ENCODE results near the gene GPR157. TPM values are rescaled to one million over a fixed set of nuclear protein-coding genes. Genes with fewer than 3 reads are reported as not detected.

GPR157 gene
- total RNA-seq, 4 donors from 2014 or later: 6.4 to 14.3 (median 9.8) TPM

GRCh38 chr1:9112961-9113880, 15.7 kb downstream of the GPR157 start:
- H3K9me3 ChIP-seq: no peaks in the 10 kb centered on the region
- no peak overlapping the region for H3K4me3 ChIP-seq
- no peaks in the 10 kb centered on the region for H3K27me3 ChIP-seq
- peak; percentile 26 for DNase-seq
- TF ChIP-seq POLR2A (IDR thresholded peaks at IDR 0.05): no peak
- TF ChIP-seq CTCF (IDR thresholded peaks at IDR 0.05): no peak
- TF ChIP-seq EP300 (IDR thresholded peaks at IDR 0.05; ENCODE audit: low read depth): no peak
- no peak for TF ChIP-seq POLR2AphosphoS5 (IDR thresholded peaks at IDR 0.05)
- 71% methylated on average over 13 of the region's 13 CpGs; no CpG with 5 or more reads in 1 of the 2 donors for WGBS, 2 donors (ENCODE audit: low coverage in 1 of 2)
- H3K4me1 ChIP-seq: peaks cover 0 to 14% (median 4%) of the 10 kb centered on the region in 4 donors
- peak overlapping the region in 2 of 4 donors; percentile 22 to 57 for H3K27ac ChIP-seq
- H3K36me3 ChIP-seq: no peaks in the 10 kb centered on the region
- intact Hi-C loops (cut with DNase I; ENCODE audit: low total_unique reads) (loop anchor here (5.0 kb wide), 1 partner anchor 84 kb away; no protein-coding TSS in a partner anchor), in situ Hi-C loops (cut with MboI; ENCODE audit: low pct_ligation_motif_present in 1 of 4, low pct_unique_long_range_greater_than_20kb in 1 of 4, low sequenced_read_pairs in 3 of 4) (loop anchor here in 2 of 4 donors (5.0 to 25.0 kb wide), 3 partner anchors 79 to 374 kb away; no protein-coding TSS in a partner anchor)

GRCh38 chr1:9111957-9112356, 16.9 kb downstream of the GPR157 start:
- Histone ChIP-seq H3K36me3 (no peaks in the 10 kb centered on the region), H3K27ac (no peak overlapping the region), H3K9me3 (no peaks in the 10 kb centered on the region), H3K4me3 (no peak overlapping the region), H3K27me3 (no peaks in the 10 kb centered on the region), H3K4me1 (peaks cover 0 to 14% (median 4%) of the 10 kb centered on the region in 4 donors)
- peak; percentile 25 for DNase-seq
- intact Hi-C loops (cut with DNase I; ENCODE audit: low total_unique reads): loop anchor here (5.0 kb wide), 1 partner anchor 85 kb away; no protein-coding TSS in a partner anchor
- in situ Hi-C loops (cut with MboI; ENCODE audit: low pct_ligation_motif_present in 1 of 4, low pct_unique_long_range_greater_than_20kb in 1 of 4, low sequenced_read_pairs in 3 of 4): loop anchor here in 2 of 4 donors (5.0 to 25.0 kb wide), 3 partner anchors 80 to 375 kb away; no protein-coding TSS in a partner anchor
- WGBS, 2 donors (ENCODE audit: low coverage in 1 of 2): 84% methylated on average over 9 of the region's 9 CpGs; no CpG with 5 or more reads in 1 of the 2 donors
- TF ChIP-seq CTCF (IDR thresholded peaks at IDR 0.05): no peak
- TF ChIP-seq POLR2A (IDR thresholded peaks at IDR 0.05): no peak
- no peak for TF ChIP-seq EP300 (IDR thresholded peaks at IDR 0.05; ENCODE audit: low read depth)
- TF ChIP-seq POLR2AphosphoS5 (IDR thresholded peaks at IDR 0.05): no peak

- intact Hi-C loops (cut with DNase I; ENCODE audit: low total_unique reads) (loop anchor here (5.0 kb wide), 1 partner anchor 86 kb away; no protein-coding TSS in a partner anchor), in situ Hi-C loops (cut with MboI; ENCODE audit: low pct_ligation_motif_present in 1 of 4, low pct_unique_long_range_greater_than_20kb in 1 of 4, low sequenced_read_pairs in 3 of 4) (loop anchor here in 2 of 4 donors (5.0 to 25.0 kb wide), 3 partner anchors 81 to 376 kb away; no protein-coding TSS in a partner anchor)
- DNase-seq: no peak
- no peak overlapping the region for H3K27ac ChIP-seq
- no peak overlapping the region for H3K4me3 ChIP-seq
- WGBS, 2 donors (ENCODE audit: low coverage in 1 of 2): 94% methylated on average over 13 of the region's 13 CpGs; no CpG with 5 or more reads in 1 of the 2 donors
- no peaks in the 10 kb centered on the region for H3K27me3 ChIP-seq
- no peaks in the 10 kb centered on the region for H3K9me3 ChIP-seq
- H3K4me1 ChIP-seq: peaks cover 0 to 14% (median 4%) of the 10 kb centered on the region in 4 donors
- no peaks in the 10 kb centered on the region for H3K36me3 ChIP-seq
- TF ChIP-seq POLR2A (IDR thresholded peaks at IDR 0.05) (no peak), EP300 (IDR thresholded peaks at IDR 0.05; ENCODE audit: low read depth) (no peak), CTCF (IDR thresholded peaks at IDR 0.05) (no peak), POLR2AphosphoS5 (IDR thresholded peaks at IDR 0.05) (no peak)
Measured at GRCh38 chr1:9111357-9111691, 17.6 kb downstream of the GPR157 start.

All from transverse colon (tissue), 4 donors.